SU-DHL-6 (cell line): ENCODE measurements around the gene CXXC5.
A peak's percentile ranks its signal among the peaks of the same experiment; 100 is the strongest.

Source experiments
- H2AFZ ChIP-seq: fragments of 200-600 bp; sonication (generic); 2 replicates; pipeline ENCODE4 v1.6.1; 2014; ENCODE audit warnings: low read depth, mild to moderate bottlenecking, moderate library complexity, mixed read lengths, antibody characterized with exemption, low read length; ENCODE audit not compliant: severe bottlenecking
- H3F3A ChIP-seq: fragments of 200-600 bp; shearing (Covaris generic); 2 replicates; pipeline ENCODE4 v1.6.0; 2016; ENCODE audit warnings: antibody characterized with exemption, mild to moderate bottlenecking; ENCODE audit not compliant: insufficient read depth
- H3K27ac ChIP-seq: fragments of 200-600 bp; sonication (generic); 2 replicates; pipeline ENCODE4 v1.5.1; 2016; ENCODE audit warnings: low read depth, mild to moderate bottlenecking, low read length, moderate library complexity, mixed read lengths
- H3K27me3 ChIP-seq: fragments of 200-600 bp; sonication (generic), shearing (Covaris generic); 2 replicates; pipeline ENCODE4 v1.6.0; 2014; ENCODE audit warnings: mild to moderate bottlenecking, low read length
- H3K36me3 ChIP-seq: fragments of 200-600 bp; sonication (generic); 2 replicates; pipeline ENCODE4 v1.6.1; 2014; ENCODE audit warnings: mild to moderate bottlenecking, low read length, mixed read lengths
- H3K4me2 ChIP-seq: fragments of 300-600, 200-600 bp; shearing (Covaris generic), sonication (generic); 2 replicates; pipeline ENCODE4 v1.6.0; 2014; ENCODE audit warnings: low read length, low read depth, mild to moderate bottlenecking; ENCODE audit not compliant: poor library complexity, severe bottlenecking
- H3K4me3 ChIP-seq: fragments of 200-600 bp; sonication (generic); 2 replicates; pipeline ENCODE4 v1.5.1; 2014; ENCODE audit warnings: antibody characterized with exemption, low read length, mild to moderate bottlenecking, mixed read lengths; ENCODE audit not compliant: insufficient read depth, poor library complexity, severe bottlenecking
- H3K79me2 ChIP-seq: fragments of 200-600 bp; sonication (generic); 2 replicates; pipeline ENCODE4 v1.6.1; 2014; ENCODE audit warnings: mild to moderate bottlenecking, low read length, moderate library complexity; ENCODE audit not compliant: insufficient read depth
- H3K9ac ChIP-seq: fragments of 200-600 bp; sonication (generic); 2 replicates; pipeline ENCODE4 v1.7.0; 2014; ENCODE audit warnings: mild to moderate bottlenecking, low read length
- H3K9me2 ChIP-seq: fragments of 200-600 bp; sonication (generic); replicated peaks from 2 replicates; pipeline ENCODE4 v1.6.1; 2014; ENCODE audit warnings: low read length; ENCODE audit not compliant: insufficient read depth
- H3K9me3 ChIP-seq: fragments of 200-600 bp; sonication (generic); 2 replicates; pipeline ENCODE4 v1.6.1; 2014; ENCODE audit warnings: low read length, mixed read lengths; ENCODE audit not compliant: insufficient read depth
- H4K20me1 ChIP-seq: fragments of 200-600 bp; sonication (generic); 2 replicates; pipeline ENCODE4 v1.6.1; 2014; ENCODE audit warnings: low read depth, mild to moderate bottlenecking, antibody characterized with exemption, low read length, moderate library complexity, mixed read lengths
- EZH2phosphoT487 ChIP-seq: fragments of 200-600 bp; sonication (generic), shearing (Covaris generic); conservative IDR thresholded peaks from 2 replicates; pipeline ENCODE4 v1.6.1; 2018; ENCODE audit warnings: mild to moderate bottlenecking, antibody characterized with exemption, low read length, moderate library complexity, mixed read lengths
- TF ChIP-seq, protein P1 (sequence below): fragments of 200-600 bp; sonication (generic); IDR thresholded peaks from one replicate; pipeline ENCODE4 v1.5.1; 2017; ENCODE audit warnings: antibody characterized with exemption, mild to moderate bottlenecking, low read length, moderate library complexity; ENCODE audit not compliant: insufficient read depth, poor library complexity, severe bottlenecking

The CXXC5 gene

DNA sequence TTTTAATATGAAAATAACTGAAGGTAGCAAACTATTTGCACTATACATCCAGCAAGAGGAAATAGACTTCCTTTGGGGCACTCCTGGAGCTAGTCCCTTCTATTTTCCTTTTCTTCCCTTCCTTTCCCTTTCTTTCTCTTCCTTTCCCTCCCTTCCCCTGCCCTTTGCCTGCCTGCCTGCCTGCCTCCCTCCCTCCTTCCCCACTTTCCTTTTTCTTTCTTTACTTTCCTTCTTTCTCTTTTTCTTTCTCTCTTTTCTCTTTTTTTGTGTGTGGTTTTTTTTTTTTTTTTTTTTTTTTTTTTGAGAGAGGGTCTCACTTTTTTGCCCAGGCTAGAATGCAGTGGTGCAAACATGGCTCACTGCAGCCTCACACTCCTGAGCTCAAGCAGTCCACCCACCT, 17.3 kb upstream of the CXXC5 start:
- H3F3A ChIP-seq: peaks cover 34% of the 10 kb centered on the region
- no peaks in the 10 kb centered on the region for H3K9me2 ChIP-seq
- peaks cover 14% of the 10 kb centered on the region; the same call in 1 of the 2 replicates for H3K36me3 ChIP-seq
- H3K27ac ChIP-seq: no peak overlapping the region
- H3K9ac ChIP-seq: no peak overlapping the region
- no peak overlapping the region for H3K4me3 ChIP-seq
- no peaks in the 10 kb centered on the region for H3K9me3 ChIP-seq
- no peak overlapping the region for H2AFZ ChIP-seq
- H4K20me1 ChIP-seq: no peaks in the 10 kb centered on the region
- H3K4me2 ChIP-seq: no peak overlapping the region
- no peaks in the 10 kb centered on the region for H3K79me2 ChIP-seq
- TF ChIP-seq EZH2phosphoT487: no peak
- TF ChIP-seq, protein P1, sequence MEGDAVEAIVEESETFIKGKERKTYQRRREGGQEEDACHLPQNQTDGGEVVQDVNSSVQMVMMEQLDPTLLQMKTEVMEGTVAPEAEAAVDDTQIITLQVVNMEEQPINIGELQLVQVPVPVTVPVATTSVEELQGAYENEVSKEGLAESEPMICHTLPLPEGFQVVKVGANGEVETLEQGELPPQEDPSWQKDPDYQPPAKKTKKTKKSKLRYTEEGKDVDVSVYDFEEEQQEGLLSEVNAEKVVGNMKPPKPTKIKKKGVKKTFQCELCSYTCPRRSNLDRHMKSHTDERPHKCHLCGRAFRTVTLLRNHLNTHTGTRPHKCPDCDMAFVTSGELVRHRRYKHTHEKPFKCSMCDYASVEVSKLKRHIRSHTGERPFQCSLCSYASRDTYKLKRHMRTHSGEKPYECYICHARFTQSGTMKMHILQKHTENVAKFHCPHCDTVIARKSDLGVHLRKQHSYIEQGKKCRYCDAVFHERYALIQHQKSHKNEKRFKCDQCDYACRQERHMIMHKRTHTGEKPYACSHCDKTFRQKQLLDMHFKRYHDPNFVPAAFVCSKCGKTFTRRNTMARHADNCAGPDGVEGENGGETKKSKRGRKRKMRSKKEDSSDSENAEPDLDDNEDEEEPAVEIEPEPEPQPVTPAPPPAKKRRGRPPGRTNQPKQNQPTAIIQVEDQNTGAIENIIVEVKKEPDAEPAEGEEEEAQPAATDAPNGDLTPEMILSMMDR: no peak
- H3K27me3 ChIP-seq: no peaks in the 10 kb centered on the region

DNA sequence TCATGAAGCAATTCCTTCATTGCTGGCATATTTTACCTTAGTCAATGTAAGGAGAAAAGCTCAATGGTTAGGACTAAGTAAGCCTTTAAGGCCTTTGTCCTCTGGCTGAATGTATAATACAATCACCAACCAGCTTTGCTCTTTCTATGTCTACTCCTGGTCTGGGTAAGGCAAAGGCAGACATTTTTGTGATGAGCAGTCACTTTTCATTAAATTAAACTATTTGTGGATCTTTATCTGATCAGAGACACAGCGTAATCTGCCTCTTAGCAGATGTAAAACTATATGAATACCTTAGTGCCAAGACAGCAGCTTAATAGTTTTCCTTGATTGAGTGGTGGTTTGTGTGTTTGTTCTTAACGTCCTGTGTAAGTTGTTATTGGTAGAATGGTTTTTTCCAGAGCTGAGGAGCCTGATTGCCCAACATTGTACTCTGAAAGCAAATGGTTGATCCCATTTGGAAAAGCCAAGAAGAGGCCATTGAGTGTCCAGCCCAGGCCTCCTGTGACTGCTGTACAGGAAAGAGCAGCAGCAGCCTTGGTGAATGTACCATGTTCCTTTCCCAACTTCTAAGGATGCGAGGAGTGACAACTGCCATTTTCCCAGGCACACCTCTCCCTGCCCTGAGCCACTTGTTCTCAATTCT, 16.5 kb upstream of the CXXC5 start:
- Histone ChIP-seq H3K9me3 (no peaks in the 10 kb centered on the region), H4K20me1 (no peaks in the 10 kb centered on the region), H3K4me3 (no peak overlapping the region), H3K9ac (no peak overlapping the region), H3F3A (peaks cover 42% of the 10 kb centered on the region), H3K4me2 (no peak overlapping the region), H3K27ac (no peak overlapping the region), H3K9me2 (no peaks in the 10 kb centered on the region), H3K27me3 (no peaks in the 10 kb centered on the region), H3K36me3 (peaks cover 11% of the 10 kb centered on the region; the same call in 1 of the 2 replicates), H2AFZ (no peak overlapping the region), H3K79me2 (no peaks in the 10 kb centered on the region)
- TF ChIP-seq EZH2phosphoT487: no peak
- TF ChIP-seq, protein P1: no peak

DNA sequence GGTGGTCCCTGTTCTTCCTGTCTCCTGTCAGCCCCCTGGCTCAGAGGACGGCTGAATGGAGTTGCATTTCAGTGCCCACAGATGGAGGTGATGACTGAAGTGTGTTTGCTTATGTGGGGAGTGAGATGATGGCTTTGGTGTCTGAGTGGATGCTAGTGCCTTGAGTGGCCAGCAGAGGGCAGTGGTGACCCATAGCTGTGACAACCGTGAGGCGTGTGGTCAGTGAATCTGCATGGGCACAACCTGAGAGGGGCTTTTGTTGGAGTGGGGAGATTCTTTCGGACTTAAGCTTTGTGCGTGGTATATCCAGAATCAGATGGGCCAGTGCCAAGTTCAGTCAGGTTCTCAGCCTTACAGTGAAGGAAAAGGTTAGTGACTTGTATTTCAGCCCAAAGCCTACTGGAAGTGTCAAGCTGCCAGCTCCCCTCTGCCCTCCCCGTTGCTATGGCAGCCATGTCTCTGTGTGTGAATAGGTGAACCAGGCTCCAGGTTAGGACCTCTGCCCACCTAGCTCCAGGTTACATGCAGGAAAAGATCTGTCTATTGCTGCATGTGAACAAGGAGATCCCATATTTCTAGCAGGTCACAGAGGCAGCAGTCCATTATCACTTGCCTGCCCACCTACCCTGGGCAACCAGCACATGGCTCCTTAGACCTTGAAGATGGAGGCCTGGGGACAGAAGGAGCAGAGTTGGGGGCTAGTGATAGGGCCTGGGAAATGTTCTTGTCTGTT, 14.7 kb upstream of the CXXC5 start:
- peaks cover 52% of the 10 kb centered on the region for H3F3A ChIP-seq

More for the DNA sequence above, 14.7 kb upstream of the CXXC5 start:
- Histone ChIP-seq H4K20me1 (no peaks in the 10 kb centered on the region), H3K36me3 (0 out of 2 replicates have a peak, but pooled peaks cover under 1% of the 10 kb centered on the region), H3K9ac (no peak overlapping the region), H3K27ac (peak overlapping the region; percentile 98), H3K9me3 (no peaks in the 10 kb centered on the region), H3K27me3 (no peaks in the 10 kb centered on the region), H3K79me2 (no peaks in the 10 kb centered on the region), H3K4me2 (peak overlapping the region; percentile 13), H3K9me2 (no peaks in the 10 kb centered on the region), H2AFZ (no peak overlapping the region), H3K4me3 (no peak overlapping the region)
- TF ChIP-seq, protein P1: peak; percentile 96
- no peak for TF ChIP-seq EZH2phosphoT487
